GM23338 (cell line): ENCODE results near the gene DENND4B. TPM values are rescaled to one million over a fixed set of nuclear protein-coding genes. Genes with fewer than 3 reads are reported as not detected.

Source experiments
- ATAC-seq: fragments of 200-7000 bp; cut with Tn5 transposase; 3 replicates; pipeline ENCODE4 v1.9.1; 2020
- DNase-seq: peaks from one replicate; pipeline ENCODE4 v3.0.0-alpha.2; 2015; ENCODE audit warnings: low spot score
- H2AFZ ChIP-seq: fragments of 200-600 bp; sonication (generic); 2 replicates; pipeline ENCODE4 v1.8.0; 2016; ENCODE audit warnings: antibody characterized with exemption, mild to moderate bottlenecking, moderate library complexity
- H3F3A ChIP-seq: fragments of 200-600 bp; sonication (generic); replicated peaks from 2 replicates; pipeline ENCODE4 v1.8.0; 2017; ENCODE audit warnings: antibody characterized with exemption, mixed run types, low read depth
- H3K27ac ChIP-seq: fragments of 200-600 bp; sonication (generic); 2 replicates; pipeline ENCODE4 v1.6.1; 2016; ENCODE audit warnings: low read depth
- H3K27me3 ChIP-seq: fragments of 200-600 bp; sonication (generic); 2 replicates; pipeline ENCODE4 v1.8.0; 2016; ENCODE audit warnings: mild to moderate bottlenecking, mixed run types, moderate library complexity; ENCODE audit not compliant: insufficient read depth
- H3K36me3 ChIP-seq: fragments of 200-600 bp; sonication (generic); 2 replicates; pipeline ENCODE4 v1.8.0; 2016; ENCODE audit warnings: mild to moderate bottlenecking; ENCODE audit not compliant: insufficient read depth
- H3K4me1 ChIP-seq: fragments of 200-600 bp; sonication (generic); 2 replicates; pipeline ENCODE4 v1.8.0; 2016; ENCODE audit warnings: mild to moderate bottlenecking, moderate library complexity; ENCODE audit not compliant: insufficient read depth
- H3K4me2 ChIP-seq: fragments of 200-600 bp; sonication (generic); 2 replicates; pipeline ENCODE4 v1.7.1; 2017; ENCODE audit warnings: mixed run types
- H3K4me3 ChIP-seq: fragments of 200-600 bp; sonication (generic); 2 replicates; pipeline ENCODE4 v1.6.1; 2016; ENCODE audit warnings: mixed run types
- H3K79me2 ChIP-seq: fragments of 200-600 bp; sonication (generic); replicated peaks from 2 replicates; pipeline ENCODE4 v1.8.0; 2017; ENCODE audit warnings: mild to moderate bottlenecking; ENCODE audit not compliant: insufficient read depth
- H3K9me2 ChIP-seq: fragments of 200-600 bp; sonication (generic); 2 replicates; pipeline ENCODE4 v1.8.0; 2017; ENCODE audit not compliant: insufficient read depth
- H4K20me1 ChIP-seq: fragments of 200-600 bp; sonication (generic); replicated peaks from 2 replicates; pipeline ENCODE4 v1.8.0; 2017; ENCODE audit warnings: mild to moderate bottlenecking; ENCODE audit not compliant: insufficient read depth
- H3K27ac Mint-ChIP-seq: 2 replicates; pipeline ENCODE4 v1.8.0; 2020; ENCODE audit warnings: inconsistent platforms, mild to moderate bottlenecking, moderate library complexity, mixed read lengths
- H3K27me3 Mint-ChIP-seq: 3 replicates; pipeline ENCODE4 v1.8.0; 2022; ENCODE audit warnings: low read depth, mild to moderate bottlenecking, moderate library complexity, mixed read lengths, inconsistent platforms; ENCODE audit not compliant: insufficient read depth, poor library complexity
- H3K36me3 Mint-ChIP-seq: 3 replicates; pipeline ENCODE4 v1.8.0; 2021; ENCODE audit warnings: low read depth, mild to moderate bottlenecking, inconsistent platforms, moderate library complexity, mixed read lengths
- H3K4me1 Mint-ChIP-seq: 3 replicates; pipeline ENCODE4 v1.8.0; 2020; ENCODE audit warnings: mild to moderate bottlenecking, inconsistent platforms, mixed read lengths
- H3K4me3 Mint-ChIP-seq: 3 replicates; pipeline ENCODE4 v1.8.0; 2021; ENCODE audit warnings: moderate library complexity, mild to moderate bottlenecking, inconsistent platforms, mixed read lengths
- H3K9me3 Mint-ChIP-seq: 3 replicates; pipeline ENCODE4 v1.8.0; 2020; ENCODE audit warnings: moderate library complexity, mild to moderate bottlenecking, inconsistent platforms, mixed read lengths
- CREB1 ChIP-seq: fragments of 250-450 bp; sonication (Bioruptor Pico); IDR thresholded peaks from 2 replicates; pipeline ENCODE4 v1.5.0; 2020; ENCODE audit warnings: low read depth, mild to moderate bottlenecking, moderate library complexity
- CTCF ChIP-seq, 2 experiments: fragments of 200-600 bp in 1 of 2; sonication (generic) in 1 of 2; conservative IDR thresholded peaks; 2 replicates each; pipeline versions ENCODE4 v1.5.1 to v1.6.1; 2016 to 2017; ENCODE audit warnings: antibody characterized with exemption in 2 of 2, low read depth in 2 of 2, mild to moderate bottlenecking in 2 of 2, moderate library complexity in 1 of 2
- ETS1 ChIP-seq: IDR thresholded peaks from 2 replicates; pipeline ENCODE4 v1.6.1; 2016; ENCODE audit warnings: antibody characterized with exemption
- EZH2 ChIP-seq: fragments of 200-600 bp; sonication (generic); IDR thresholded peaks from one replicate; pipeline ENCODE4 v1.8.0; 2017; ENCODE audit warnings: antibody characterized with exemption, mild to moderate bottlenecking, low read depth; ENCODE audit not compliant: unreplicated experiment
- EZH2phosphoT487 ChIP-seq: fragments of 200-600 bp; sonication (generic); IDR thresholded peaks from one replicate; pipeline ENCODE4 v1.8.1; 2018; ENCODE audit warnings: antibody characterized with exemption; ENCODE audit not compliant: unreplicated experiment
- JUNB ChIP-seq: IDR thresholded peaks from one replicate; pipeline ENCODE4 v1.6.1; 2016; ENCODE audit warnings: antibody characterized with exemption; ENCODE audit not compliant: unreplicated experiment
- NANOG ChIP-seq: IDR thresholded peaks from 2 replicates; pipeline ENCODE4 v1.6.1; 2016; ENCODE audit warnings: antibody characterized with exemption, borderline replicate concordance
- POLR2AphosphoS5 ChIP-seq: IDR thresholded peaks from 2 replicates; pipeline ENCODE4 v1.6.1; 2016; ENCODE audit warnings: antibody characterized with exemption, low read depth
- REST ChIP-seq: IDR thresholded peaks from one replicate; pipeline ENCODE4 v1.6.1; 2018; ENCODE audit warnings: antibody characterized with exemption; ENCODE audit not compliant: unreplicated experiment
- STAT1 ChIP-seq: IDR thresholded peaks from one replicate; pipeline ENCODE4 v1.6.1; 2016; ENCODE audit warnings: antibody characterized with exemption; ENCODE audit not compliant: unreplicated experiment
- ZNF114 ChIP-seq: fragments of 250-450 bp; sonication (Bioruptor Pico); IDR thresholded peaks from 2 replicates; pipeline ENCODE4 v1.5.0; 2020; ENCODE audit warnings: mild to moderate bottlenecking, moderate library complexity
- ZNF331 ChIP-seq: fragments of 250-450 bp; sonication (Bioruptor Pico); IDR thresholded peaks from 2 replicates; pipeline ENCODE4 v1.5.0; 2020; ENCODE audit warnings: low read depth, mild to moderate bottlenecking, moderate library complexity
- ZNF462 ChIP-seq: fragments of 250-450 bp; sonication (Bioruptor Pico); IDR thresholded peaks from 2 replicates; pipeline ENCODE4 v1.5.0; 2020; ENCODE audit warnings: mild to moderate bottlenecking, moderate library complexity
- polyA plus RNA-seq: library from polyadenylated mRNA; unstranded; fragments of >200 nt; fragmentation: Nextera tagmentation; extraction: Ambion mirVana; gene quantifications from 2 replicates; pipeline ENCODE4 v1.2.1, GENCODE V29; 2016
- total RNA-seq: library from RNA; depleted of rRNA; stranded (reverse); fragments of >200 nt; shearing (Covaris generic); gene quantifications from 2 replicates; pipeline ENCODE4 v1.2.3, GENCODE V29; 2014

DENND4B gene
- total and polyA plus RNA-seq, 2 experiments from 2014 or later: 29.4 to 57.0 TPM

GRCh38 chr1:153958111-153958960, 11.8 kb upstream of the DENND4B start, which contains the start of gene CRTC2:
Gene CRTC2, minus strand, starts transcription at chr1:153958612. Its CDS starts 115 bp downstream, at chr1:153958497.
- peaks cover 25% of the 10 kb centered on the region for H4K20me1 ChIP-seq
- Mint-ChIP-seq H3K27ac (peak within 1 kb of the TSS; percentile 98), H3K36me3 (peaks cover 40% of the 10 kb centered on the region), H3K27me3 (peaks cover 30% of the 10 kb centered on the region), H3K4me1 (peaks cover 44% of the 10 kb centered on the region), H3K9me3 (peaks cover 3% of the 10 kb centered on the region; the same call in 2 of the 3 replicates), H3K4me3 (peak within 1 kb of the TSS; percentile 99)
- H3K4me3 ChIP-seq: peak within 1 kb of the TSS; percentile 98
- 0 out of 2 replicates have a peak within 1 kb of the TSS, but pooled peaks have one; percentile 7 for H2AFZ ChIP-seq
- TF ChIP-seq ZNF462 (CRISPR knock-in tag): no peak
- TF ChIP-seq NANOG: no peak
- no peak for TF ChIP-seq EZH2phosphoT487
- TF ChIP-seq JUNB: no peak
- TF ChIP-seq ZNF114 (CRISPR knock-in tag): 0 out of 2 replicates have a peak, but pooled peaks have one; percentile 23
- TF ChIP-seq ETS1: peak; percentile 99
- TF ChIP-seq EZH2: no peak
- TF ChIP-seq ZNF331 (CRISPR knock-in tag): no peak
- TF ChIP-seq STAT1: no peak
- no peak for TF ChIP-seq CTCF (conservative IDR thresholded peaks at IDR 0.05; ENCODE audit: low read depth in 2 of 2)
- TF ChIP-seq POLR2AphosphoS5: peak; percentile 92
- TF ChIP-seq REST: no peak
- TF ChIP-seq CREB1 (CRISPR knock-in tag): peak; percentile 70
- H3K9me2 ChIP-seq: no peaks in the 10 kb centered on the region
- peaks cover 31% of the 10 kb centered on the region for H3F3A ChIP-seq
- ATAC-seq (peak; percentile 82), DNase-seq (peak; percentile 100)
- peaks cover 29% of the 10 kb centered on the region for H3K4me1 ChIP-seq
- H3K36me3 ChIP-seq: peaks cover 14% of the 10 kb centered on the region
- peaks cover 73% of the 10 kb centered on the region for H3K79me2 ChIP-seq
- H3K27ac ChIP-seq: peak within 1 kb of the TSS; percentile 93
- no peaks in the 10 kb centered on the region for H3K27me3 ChIP-seq
- H3K4me2 ChIP-seq: peak within 1 kb of the TSS; percentile 99
